Ecto neural progenitor cell (in vitro differentiated cells): Measurements from ENCODE around the gene GALNTL6.
A peak's percentile ranks its signal among the peaks of the same experiment; 100 is the strongest.
"Not testable (repeated sequence)": the region's sequence is repeated elsewhere in the genome, so short reads cannot be mapped to it uniquely, and the experiment has no call there.

ENCODE experiments used
- DNase-seq: peaks from one replicate; pipeline ENCODE4 v3.0.0-alpha.2; 2018; ENCODE audit warnings: low spot score

Gene GALNTL6

DNA sequence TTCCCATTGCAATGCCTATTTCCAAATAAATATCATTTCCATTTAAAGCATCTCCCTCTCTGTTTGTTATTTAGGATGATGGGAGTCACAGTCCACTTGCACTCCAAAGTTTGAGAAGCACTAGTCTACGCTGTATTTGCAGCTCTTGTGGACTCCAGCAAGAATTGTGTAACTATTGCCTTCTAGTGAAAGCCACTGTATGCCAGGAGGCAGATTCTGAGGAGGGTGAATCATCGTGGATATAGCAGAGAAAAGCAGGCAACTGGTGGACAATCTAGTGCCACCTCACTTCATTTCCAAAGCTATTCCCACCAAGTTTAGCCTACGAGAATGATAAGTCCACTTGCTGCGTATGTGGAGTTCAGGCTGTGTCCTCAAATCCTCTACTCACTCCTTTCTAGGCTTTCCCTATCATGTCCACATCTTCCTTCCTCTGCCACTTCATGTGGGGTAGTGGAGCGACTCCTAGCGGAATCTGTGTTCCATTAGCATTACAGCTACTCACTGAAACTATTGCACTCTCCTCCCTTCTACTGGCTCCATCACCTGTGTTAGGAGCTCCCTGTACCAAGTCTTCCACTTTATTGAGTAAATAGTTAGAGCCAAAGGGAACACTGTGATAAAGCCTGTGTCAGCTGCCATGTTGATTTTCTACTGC lies 853.6 kb downstream of the GALNTL6 start:
- DNase-seq, result no peak

DNA sequence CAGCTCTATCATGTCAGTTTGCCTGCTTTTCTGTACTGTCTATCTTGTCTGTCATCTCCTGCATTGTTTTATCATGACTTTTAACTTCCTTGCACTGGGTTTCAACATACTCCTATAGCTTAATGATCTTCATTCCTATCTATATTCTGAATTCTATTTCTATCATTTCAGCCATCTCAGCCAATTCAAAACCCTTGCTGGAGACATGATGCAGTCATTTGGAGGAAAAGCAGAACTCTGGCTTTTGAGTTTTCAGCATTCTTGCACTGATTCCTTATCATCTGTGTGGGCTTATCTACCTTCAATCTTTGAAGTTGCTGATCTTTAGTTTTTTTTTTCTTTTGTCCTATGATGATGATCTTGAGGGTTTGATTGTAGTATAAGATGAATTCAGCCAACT lies 861.6 kb downstream of the GALNTL6 start:
- no peak for DNase-seq

DNA sequence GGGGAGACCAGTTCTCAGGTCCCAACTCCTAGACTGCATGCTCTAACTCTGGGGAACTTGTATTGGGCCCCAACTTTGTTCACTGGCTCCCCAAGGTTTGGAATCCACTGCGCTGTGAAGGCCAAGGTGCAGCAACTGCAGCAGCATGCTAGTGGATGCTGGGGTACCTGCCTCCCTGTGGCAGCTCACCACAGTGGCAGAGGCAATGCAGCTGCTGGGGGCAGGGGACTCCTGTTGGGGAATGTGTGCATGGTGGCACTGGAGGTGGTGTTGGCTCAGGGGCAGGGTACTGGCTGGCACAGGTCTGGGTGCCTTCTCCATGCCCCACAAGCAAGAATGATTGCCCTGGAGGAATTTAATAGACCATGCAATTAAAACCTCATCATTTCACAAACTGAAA lies 862.0 kb downstream of the GALNTL6 start:
- no peak for DNase-seq

DNA sequence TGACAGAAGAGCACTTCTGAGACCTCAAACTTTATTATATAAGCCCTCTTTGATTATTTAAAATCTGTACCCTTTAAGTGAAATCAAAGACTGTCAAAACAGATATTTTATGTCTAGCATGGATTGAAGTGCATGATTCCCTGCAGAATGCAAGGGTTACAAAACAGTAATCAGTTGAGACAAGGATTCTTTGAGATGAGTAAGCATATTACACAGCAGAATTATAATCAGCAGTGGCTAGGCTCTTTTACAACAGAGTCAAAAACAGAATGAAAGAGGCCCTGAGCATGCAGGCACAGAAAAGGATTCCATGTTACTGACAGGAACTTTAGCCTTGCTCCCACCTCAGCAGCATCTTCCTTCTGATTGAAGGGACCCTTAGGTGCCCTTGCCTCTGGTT lies 867.5 kb downstream of the GALNTL6 start:
- no peak for DNase-seq

DNA sequence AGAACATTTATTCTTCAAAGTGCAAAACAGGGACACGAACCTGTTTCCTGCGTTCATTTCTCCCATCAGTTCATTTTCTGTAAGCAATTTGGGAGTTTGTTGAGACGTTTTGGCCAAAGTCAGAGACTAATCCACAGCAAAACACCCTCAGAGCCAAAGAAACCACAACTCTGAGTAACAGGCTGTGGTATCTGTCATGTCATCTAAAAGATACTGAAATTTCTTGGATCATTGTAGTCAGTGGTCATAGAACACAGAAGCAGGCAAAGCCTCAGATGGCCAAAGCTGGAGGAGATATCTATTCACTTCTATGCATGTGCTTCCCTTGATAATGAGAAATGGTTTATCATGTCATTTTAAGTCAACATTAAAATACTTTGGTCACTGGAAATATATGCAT lies 869.8 kb downstream of the GALNTL6 start:
- no peak for DNase-seq

DNA sequence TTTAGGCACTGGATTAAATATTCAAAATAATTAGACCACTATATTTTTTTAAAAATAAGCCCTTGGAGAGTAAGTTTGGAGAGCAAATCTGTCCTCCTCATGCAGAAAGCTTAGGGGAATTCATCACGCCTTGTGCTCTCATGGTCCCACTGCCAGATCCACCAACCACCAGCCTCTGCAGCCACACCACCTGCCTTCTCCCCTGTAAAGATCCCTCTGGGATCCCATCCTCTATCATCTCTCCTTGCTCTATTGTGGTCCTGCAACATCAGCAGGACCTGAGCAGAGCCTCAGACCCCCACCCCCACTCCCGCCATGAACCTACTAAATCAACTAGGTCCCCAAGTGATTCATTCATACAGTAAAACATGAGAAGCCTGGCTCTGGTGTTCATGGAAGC lies 872.8 kb downstream of the GALNTL6 start:
- no peak for DNase-seq

DNA sequence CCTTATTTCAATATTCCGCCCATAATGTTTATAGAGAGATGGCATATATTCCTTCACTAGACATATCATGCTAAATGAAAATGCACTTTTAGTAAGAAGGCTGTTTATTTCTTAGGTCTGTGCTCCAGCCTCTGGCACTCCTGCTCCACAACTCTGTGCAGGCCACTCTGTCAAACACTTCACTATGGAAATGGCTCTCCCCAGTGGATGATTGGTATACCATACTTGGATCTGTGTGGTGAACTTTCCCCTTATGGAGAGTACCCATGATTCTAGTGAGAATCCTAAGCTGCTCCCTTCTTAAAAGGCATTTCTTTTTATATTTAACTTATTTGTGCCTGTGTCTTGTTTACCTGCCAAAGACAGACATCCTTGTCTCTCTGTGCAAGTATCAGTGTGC lies 875.3 kb downstream of the GALNTL6 start:
- no peak for DNase-seq

DNA sequence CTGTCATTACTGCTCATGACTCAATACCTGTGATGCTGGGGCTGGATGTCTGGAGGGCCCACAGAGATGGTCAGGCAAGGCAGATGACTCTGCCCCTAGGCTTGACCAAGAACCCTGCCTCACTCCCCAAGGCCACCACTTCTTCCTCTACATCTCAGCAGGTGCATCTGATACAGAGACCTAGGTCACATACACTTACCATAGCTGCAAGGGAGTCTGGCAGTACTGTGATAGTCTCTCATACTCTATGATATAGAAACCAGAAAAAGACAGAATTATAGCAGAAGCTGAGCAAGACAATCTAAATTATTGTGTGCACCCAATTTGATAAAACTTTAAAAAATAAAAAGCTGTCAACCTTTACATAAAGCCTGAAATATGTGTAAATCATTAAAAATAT lies 878.3 kb downstream of the GALNTL6 start:
- DNase-seq, result no peak

DNA sequence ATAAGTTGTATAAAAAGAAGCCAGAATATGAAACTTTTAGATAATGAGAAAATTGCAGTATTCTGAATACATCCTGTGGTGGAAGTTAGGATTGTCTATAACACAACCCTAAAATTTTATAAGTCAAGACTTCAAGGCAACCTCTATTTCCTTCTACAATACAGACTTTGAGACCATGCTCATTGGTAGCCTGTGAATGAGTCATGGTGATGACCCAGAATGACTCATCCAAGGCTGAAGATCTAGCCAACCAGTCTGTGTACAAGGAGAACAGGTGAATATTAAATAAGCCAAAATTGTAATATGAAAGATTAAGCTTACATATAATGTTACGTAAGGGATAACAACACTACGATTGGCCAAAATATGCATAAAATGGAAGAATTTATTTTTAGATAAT lies 879.5 kb downstream of the GALNTL6 start:
- no peak for DNase-seq

DNA sequence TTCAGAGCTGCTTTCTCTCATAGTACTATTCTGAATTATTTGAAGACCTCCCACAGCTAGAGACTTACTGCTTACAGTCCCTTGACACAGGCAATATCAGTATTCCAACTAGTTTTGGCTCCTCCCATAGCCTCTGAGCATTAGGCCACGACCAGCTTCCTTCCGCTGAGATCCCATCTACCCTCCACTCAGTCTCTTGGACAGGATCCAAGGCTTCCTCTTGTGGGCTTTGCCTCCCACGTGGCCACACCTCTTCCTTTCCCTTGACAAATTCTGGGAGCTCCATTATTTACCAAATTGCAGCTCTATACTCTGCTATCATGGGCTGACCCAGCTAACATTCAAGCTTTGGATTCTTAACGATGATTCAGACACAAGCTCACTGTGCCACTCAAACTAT lies 885.1 kb downstream of the GALNTL6 start:
- no peak for DNase-seq

DNA sequence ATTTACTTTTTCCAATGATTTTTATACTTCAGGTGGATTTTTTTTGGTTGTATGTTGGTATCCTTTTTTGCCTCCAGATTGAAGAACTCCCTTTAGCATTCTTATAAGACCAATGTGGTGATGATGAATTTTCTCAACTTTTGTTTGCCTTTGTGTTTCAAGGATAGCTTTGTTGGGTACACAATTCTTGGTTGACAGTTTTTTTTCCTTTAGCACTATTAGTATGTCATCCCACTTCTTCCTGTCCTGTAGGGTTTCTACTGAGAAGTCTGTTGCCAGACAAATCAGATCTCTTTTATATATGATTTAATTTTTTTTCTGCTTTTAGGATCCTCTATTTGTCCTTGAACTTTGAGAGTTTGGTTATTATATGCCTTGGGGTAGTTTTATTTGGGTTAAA lies 892.4 kb downstream of the GALNTL6 start:
- no peak for DNase-seq

DNA sequence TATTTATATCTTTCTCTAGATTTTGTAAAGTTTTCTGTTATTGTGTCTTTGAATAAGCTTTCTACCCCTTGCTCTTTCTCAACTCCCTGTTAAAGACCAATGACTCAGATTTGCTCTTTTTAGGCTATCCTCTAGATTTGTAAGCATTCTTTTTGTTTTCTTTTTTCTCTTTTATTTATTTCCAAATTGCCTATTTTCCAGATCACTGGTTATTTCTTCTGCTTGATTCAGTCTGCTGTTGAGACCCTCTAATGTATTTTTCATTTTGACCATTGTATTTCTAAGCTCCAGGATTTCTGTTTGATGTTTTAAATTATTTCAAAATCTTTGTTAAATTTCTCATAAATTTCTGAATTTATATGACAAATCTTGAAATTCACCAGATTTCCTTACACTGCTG lies 892.8 kb downstream of the GALNTL6 start:
- DNase-seq, result no peak

DNA sequence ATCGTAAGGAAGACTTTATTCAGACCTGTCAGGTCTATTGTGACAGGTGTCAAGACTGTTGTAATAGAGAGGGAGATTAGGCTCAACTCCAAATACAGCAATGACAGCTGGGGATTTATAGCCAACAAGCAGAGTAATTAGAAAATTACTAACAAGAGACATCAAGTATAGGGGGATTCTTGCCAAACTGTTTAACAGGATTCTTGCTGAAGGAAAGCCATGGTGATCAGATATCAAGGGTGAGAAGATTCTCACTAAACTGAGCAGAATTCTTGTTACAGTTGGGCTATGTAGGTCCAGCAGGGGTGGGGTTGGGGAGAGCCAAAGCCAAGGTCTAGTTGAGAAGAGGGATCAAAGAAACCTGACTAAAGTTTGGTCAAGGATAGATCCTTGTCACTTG lies 894.4 kb downstream of the GALNTL6 start:
- DNase-seq, result no peak

DNA sequence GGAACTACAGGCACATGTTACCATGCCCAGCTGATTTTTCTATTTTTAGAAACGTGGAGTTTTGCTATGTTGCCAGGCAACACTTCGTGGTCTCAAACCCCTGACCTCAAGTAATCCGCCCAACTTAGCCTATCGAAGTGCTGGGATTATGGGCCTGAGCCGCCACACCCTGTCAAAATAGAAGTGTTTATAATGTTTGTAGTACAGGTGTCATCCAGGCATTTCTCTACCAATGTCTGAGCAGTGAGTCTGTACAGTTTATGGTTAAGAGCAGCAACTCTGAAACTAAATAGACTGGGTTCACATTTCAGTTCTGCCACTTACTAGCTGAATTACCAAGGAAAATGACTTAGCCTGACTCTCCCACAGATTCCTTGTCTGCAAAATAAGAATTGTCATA lies 895.0 kb downstream of the GALNTL6 start:
- DNase-seq, result no peak

DNA sequence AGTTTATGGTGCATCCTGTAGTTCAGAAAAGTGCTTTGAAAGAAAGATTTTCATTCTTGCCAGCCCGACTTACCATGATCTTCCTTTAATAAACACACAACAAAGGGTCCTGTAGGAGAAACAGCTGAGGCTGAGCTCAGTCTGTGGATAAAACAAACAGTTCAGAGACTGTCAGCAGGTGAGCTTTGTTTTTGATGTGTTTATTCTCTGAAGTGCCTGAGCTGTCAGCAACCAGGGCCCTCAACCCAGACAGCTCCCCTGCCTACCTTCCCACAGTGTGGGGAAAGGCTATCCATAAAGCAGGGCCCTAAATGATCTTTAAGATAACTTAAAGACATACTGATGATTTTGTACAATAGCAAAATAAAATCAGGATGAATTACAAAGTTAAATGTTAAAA lies 896.2 kb downstream of the GALNTL6 start:
- no peak for DNase-seq

DNA sequence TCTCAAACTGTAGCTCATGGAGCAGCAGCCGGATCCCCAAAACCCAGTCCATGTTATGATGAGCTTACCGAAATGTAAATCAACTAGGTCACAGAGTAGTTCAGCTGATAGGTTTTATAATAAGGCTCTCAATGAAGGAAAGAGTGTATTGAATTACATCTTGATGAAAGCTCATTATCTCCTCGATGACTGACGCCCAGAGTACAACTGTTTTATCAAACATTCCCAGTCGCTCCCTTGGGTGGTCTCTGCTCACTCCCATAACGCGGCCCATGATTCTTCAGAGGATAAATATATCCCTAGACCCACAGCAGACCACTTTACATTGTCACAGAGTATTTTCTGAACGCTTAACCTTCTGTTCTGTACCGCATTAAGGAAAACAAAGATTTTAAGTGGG lies 903.1 kb downstream of the GALNTL6 start:
- DNase-seq, result no peak

DNA sequence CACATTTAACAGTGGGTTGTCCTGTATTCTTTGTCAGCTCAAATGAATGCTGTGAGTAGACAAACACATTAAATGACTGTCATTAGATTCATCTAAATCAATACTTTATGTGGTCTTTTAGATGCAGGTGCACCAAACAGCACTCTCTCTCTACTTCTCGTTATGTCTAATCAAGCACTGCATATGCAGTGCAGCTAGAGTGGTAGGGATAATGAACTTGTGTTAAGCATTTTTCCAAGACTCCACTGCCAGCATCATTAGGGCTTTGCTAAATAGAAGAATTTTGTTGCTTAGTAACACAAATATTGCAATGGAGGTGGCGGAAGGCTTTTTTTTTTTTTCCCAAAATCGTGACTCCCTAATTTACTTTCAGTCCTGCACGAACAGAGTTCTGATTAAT lies 908.5 kb downstream of the GALNTL6 start:
- no peak for DNase-seq

DNA sequence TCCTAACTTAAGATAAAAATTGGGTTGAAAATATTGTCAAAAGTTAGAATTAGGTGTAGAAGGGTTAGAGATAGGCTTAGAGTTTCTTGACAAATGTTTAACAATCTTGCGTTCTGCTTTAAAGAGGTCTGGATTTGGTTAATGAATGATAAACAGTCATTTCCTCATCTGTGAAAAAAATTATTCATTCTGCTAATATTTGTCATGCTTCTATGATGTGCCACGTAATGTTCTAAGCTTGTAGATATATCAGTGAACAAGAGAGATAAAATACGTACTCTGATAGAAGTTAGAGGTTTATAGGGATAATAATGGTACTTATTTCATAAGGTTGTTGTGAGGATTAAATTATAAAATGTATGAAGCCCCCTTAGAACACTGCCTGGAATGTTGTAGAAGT lies 912.4 kb downstream of the GALNTL6 start:
- DNase-seq, result no peak

DNA sequence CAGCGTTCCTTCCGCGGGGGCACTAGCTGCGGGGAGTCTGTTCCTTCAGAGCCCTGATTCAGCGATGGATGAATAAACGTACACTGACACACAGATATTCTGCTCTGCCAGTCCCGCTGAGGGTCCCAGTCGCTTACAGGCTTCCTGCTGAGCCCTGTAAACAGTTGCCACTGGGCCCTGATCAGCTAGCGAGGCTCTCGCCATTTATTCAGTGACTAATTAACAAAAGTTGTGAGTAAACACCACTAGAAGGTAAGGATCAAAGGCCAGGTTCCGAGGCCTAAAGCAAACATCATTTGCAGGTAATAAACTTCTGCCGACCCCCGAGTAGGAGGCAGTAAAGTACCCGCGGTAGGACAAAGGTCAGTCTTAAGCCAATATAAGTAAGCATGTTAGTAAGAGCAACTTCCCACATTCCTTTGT lies 912.8 kb downstream of the GALNTL6 start:
- DNase-seq, result peak; percentile 44

DNA sequence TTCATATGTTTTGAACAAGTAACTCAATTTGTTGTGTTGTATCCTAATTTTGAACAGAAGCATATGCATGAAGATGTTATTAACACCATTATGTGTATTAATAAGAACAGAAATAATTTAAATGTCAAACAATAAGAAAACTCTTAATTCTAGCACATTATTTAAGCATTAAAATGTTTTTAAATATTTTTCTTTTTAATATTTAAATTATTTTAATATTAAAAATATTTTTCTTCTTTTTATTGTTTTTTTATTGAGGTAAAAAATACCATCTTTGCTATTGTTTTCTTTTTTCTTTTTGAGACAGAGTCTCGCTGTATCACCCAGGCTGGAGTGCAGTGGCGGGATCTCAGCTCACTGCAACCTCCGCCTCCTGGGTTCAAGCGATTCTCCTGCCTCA lies 914.4 kb downstream of the GALNTL6 start:
- DNase-seq, result no peak

DNA sequence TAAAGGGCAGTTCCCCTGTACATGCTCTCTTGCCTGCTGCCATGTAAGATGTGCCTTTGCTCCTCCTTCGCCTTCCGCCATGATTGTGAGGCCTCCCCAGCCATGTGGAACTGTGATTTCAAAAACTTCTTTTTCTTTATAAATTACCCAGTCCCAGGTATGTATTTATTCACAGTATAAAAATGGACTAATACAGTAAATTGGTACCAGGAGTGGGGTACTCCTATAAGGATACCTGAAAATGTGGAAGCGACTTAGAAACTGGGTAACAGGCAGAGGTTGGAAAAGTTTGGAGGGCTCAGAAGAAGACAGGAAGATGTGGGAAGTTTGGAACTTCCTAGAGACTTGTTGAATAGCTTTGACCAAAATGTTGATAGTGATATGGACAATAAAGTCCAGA lies 920.4 kb downstream of the GALNTL6 start:
- DNase-seq, result not testable (repeated sequence)

DNA sequence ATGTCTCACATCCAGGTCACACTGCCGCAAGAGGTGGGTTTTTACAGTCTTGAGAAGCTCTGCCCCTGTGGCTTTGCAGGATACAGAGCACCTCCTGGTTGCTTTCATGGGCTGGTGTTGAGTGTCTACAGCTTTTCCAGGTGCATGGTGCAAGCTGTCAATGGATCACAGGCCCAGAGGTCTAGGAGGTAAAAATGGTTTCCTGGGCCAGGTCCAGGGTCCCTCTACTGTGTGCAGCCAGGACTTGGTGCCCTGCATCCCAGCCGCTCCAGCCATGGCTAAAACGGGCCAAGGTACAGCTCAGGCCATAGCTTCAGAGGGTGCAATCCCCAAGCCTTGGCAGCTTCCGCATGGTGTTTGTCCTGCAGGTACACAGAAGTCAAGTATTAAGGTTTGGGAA lies 921.4 kb downstream of the GALNTL6 start:
- DNase-seq, result no peak

DNA sequence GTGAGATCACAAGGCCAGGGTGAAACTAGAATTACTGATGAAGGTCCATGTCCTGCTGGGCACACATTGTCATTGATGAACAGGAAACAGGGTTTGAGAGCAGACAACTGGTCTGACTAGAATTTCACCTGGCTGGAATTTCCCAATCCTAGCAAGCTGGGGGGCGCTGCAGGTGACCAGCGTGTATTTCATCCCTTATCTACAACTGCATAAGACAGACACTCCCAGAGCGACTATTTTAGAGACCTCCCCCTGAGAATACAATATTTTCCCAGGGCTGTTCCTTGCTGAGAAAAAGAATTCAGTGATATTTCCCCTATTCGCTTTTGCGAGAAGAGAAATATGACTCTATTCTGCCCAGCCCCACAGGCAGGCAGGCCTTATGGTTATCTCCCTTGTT lies 922.8 kb downstream of the GALNTL6 start:
- no peak for DNase-seq

DNA sequence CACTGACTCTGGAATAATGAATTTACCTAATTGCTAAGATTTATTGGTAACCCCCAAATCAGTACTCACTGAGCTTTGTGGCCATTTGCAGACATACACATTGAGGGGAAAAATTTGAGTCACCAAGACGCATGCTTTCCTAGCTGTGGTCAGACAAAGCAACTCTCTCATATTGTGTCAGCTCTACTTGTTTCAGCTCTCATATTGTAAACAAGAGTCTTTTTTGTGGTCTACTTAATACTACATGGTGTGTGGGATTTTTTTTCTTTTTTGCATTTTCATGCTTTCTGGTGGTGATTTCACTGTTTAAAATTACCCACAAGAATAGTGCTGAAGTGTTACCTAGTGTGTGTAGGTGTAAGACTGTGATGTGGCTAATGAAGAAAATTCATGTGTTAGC lies 927.2 kb downstream of the GALNTL6 start:
- no peak for DNase-seq

DNA sequence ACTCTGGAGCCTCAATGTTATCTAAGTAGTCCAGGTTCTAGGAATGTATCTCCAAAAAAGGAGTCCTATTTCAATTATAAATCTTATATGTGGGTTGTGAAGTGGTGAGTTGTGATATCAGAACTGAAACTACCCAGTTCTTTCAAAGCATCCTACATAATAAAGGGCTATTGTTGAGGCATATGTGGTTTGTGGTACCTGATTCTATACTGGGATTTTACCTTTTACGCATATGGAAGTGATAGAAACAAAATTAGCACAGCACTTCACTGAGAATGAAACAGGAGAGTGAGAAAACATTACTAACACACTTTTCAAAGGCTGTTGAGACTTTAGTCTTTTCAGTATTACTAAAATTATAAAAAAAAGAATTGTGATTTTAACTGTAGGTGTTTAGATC lies 937.7 kb downstream of the GALNTL6 start:
- no peak for DNase-seq
